ENCODE measurements around the gene SRP68. TPM values are rescaled to one million over a fixed set of nuclear protein-coding genes. Genes with fewer than 3 reads are reported as not detected.

The SRP68 gene
- total RNA-seq, 1 donor from 2014 or later: 76.1 TPM

GRCh38 chr17:76025294-76025693 is 47.0 kb downstream of the SRP68 start:
- peaks cover 8% of the 10 kb centered on the region for H3K4me1 Mint-ChIP-seq
- ATAC-seq (ENCODE audit: low read depth) (no peak), DNase-seq (no peak)
- no peak for TF ChIP-seq CTCF (IDR thresholded peaks at IDR 0.05)
- ChIA-PET POLR2A (no interaction called here), CTCF (no interaction called here)
- no peaks in the 10 kb centered on the region for H3K27me3 Mint-ChIP-seq
- H3K4me3 Mint-ChIP-seq: no peak overlapping the region
- no peak overlapping the region for H3K27ac Mint-ChIP-seq
- intact Hi-C loops (cut with micrococcal nuclease): no loop called here
- H3K36me3 Mint-ChIP-seq (ENCODE audit: low read depth): no peaks in the 10 kb centered on the region
- no peaks in the 10 kb centered on the region for H3K9me3 Mint-ChIP-seq

GRCh38 chr17:76024353-76024752 is 48.0 kb downstream of the SRP68 start:
- ChIA-PET POLR2A (no interaction called here), CTCF (no interaction called here)
- no peak overlapping the region for H3K4me3 Mint-ChIP-seq
- intact Hi-C loops (cut with micrococcal nuclease): no loop called here
- no peaks in the 10 kb centered on the region for H3K27me3 Mint-ChIP-seq
- no peak for DNase-seq
- H3K4me1 Mint-ChIP-seq: peaks cover 2% of the 10 kb centered on the region
- H3K36me3 Mint-ChIP-seq (ENCODE audit: low read depth): no peaks in the 10 kb centered on the region
- no peak for ATAC-seq (ENCODE audit: low read depth)
- no peaks in the 10 kb centered on the region for H3K9me3 Mint-ChIP-seq
- no peak overlapping the region for H3K27ac Mint-ChIP-seq
- TF ChIP-seq CTCF (IDR thresholded peaks at IDR 0.05): no peak

GRCh38 chr17:76023900-76024237 is 48.4 kb downstream of the SRP68 start:
- intact Hi-C loops (cut with micrococcal nuclease): no loop called here
- no peak for DNase-seq
- ChIA-PET POLR2A (no interaction called here), CTCF (no interaction called here)
- no peaks in the 10 kb centered on the region for H3K36me3 Mint-ChIP-seq (ENCODE audit: low read depth)
- no peaks in the 10 kb centered on the region for H3K4me1 Mint-ChIP-seq
- H3K4me3 Mint-ChIP-seq: no peak overlapping the region
- no peak for TF ChIP-seq CTCF (IDR thresholded peaks at IDR 0.05)
- no peaks in the 10 kb centered on the region for H3K27me3 Mint-ChIP-seq
- H3K27ac Mint-ChIP-seq: no peak overlapping the region
- no peak for ATAC-seq (ENCODE audit: low read depth)
- no peaks in the 10 kb centered on the region for H3K9me3 Mint-ChIP-seq

- no peaks in the 10 kb centered on the region for H3K27me3 Mint-ChIP-seq
- no peaks in the 10 kb centered on the region for H3K36me3 Mint-ChIP-seq (ENCODE audit: low read depth)
- no peak for ATAC-seq (ENCODE audit: low read depth)
- H3K4me3 Mint-ChIP-seq: no peak overlapping the region
- no peak overlapping the region for H3K27ac Mint-ChIP-seq
- TF ChIP-seq CTCF (IDR thresholded peaks at IDR 0.05): no peak
- ChIA-PET CTCF (no interaction called here), POLR2A (no interaction called here)
- intact Hi-C loops (cut with micrococcal nuclease): no loop called here
- DNase-seq: no peak
- H3K4me1 Mint-ChIP-seq: no peaks in the 10 kb centered on the region
- no peaks in the 10 kb centered on the region for H3K9me3 Mint-ChIP-seq
These were observed 49.1 kb downstream of the SRP68 start for GRCh38 chr17:76022973-76023899.

GRCh38 chr17:76022285-76022684 is 50.0 kb downstream of the SRP68 start:
- Mint-ChIP-seq H3K36me3 (ENCODE audit: low read depth) (no peaks in the 10 kb centered on the region), H3K9me3 (no peaks in the 10 kb centered on the region), H3K27ac (no peak overlapping the region), H3K27me3 (no peaks in the 10 kb centered on the region), H3K4me3 (no peak overlapping the region), H3K4me1 (no peaks in the 10 kb centered on the region)
- no peak for DNase-seq
- no peak for ATAC-seq (ENCODE audit: low read depth)
- CTCF ChIA-PET: no interaction called here
- no peak for TF ChIP-seq CTCF (IDR thresholded peaks at IDR 0.05)
- POLR2A ChIA-PET: no interaction called here
- intact Hi-C loops (cut with micrococcal nuclease): no loop called here

Data from activated B cell treated with CpG ODN at 0.5 μM for 24 hours (primary cell).